Progenitor cell of endocrine pancreas (in vitro differentiated cells): ENCODE results near the gene PLAAT3. TPM values are rescaled to one million over a fixed set of nuclear protein-coding genes. Genes with fewer than 3 reads are reported as not detected.

Experiments used
- DNase-seq: peaks from one replicate; pipeline ENCODE4 v3.0.0; 2021; ENCODE audit warnings: low spot score; ENCODE audit not compliant: unreplicated experiment
- H3K27ac Mint-ChIP-seq: 2 replicates; pipeline ENCODE4 v1.8.0; 2021; ENCODE audit warnings: mild to moderate bottlenecking, moderate library complexity, mixed read lengths
- H3K27me3 Mint-ChIP-seq: 2 replicates; pipeline ENCODE4 v1.8.0; 2021; ENCODE audit warnings: mixed read lengths
- H3K36me3 Mint-ChIP-seq: 2 replicates; pipeline ENCODE4 v1.8.0; 2022; ENCODE audit warnings: mixed read lengths; ENCODE audit not compliant: insufficient read depth
- H3K4me1 Mint-ChIP-seq: 2 replicates; pipeline ENCODE4 v1.8.0; 2021; ENCODE audit warnings: low read depth, mixed read lengths
- H3K4me3 Mint-ChIP-seq: 2 replicates; pipeline ENCODE4 v1.8.0; 2021; ENCODE audit warnings: low read depth, mild to moderate bottlenecking, moderate library complexity, mixed read lengths
- H3K9me3 Mint-ChIP-seq: 2 replicates; pipeline ENCODE4 v1.8.0; 2021; ENCODE audit warnings: low read depth, mixed read lengths
- total RNA-seq: library from RNA; stranded (reverse); gene quantifications from 2 replicates; pipeline ENCODE4 v1.2.1, GENCODE V29; 2021
- TF ChIP-seq, protein P1 (sequence below): fragments of 200-600 bp; sonication (generic); IDR thresholded peaks from one replicate; pipeline ENCODE4 v1.5.0; 2021; ENCODE audit warnings: antibody characterized with exemption, mild to moderate bottlenecking; ENCODE audit not compliant: unreplicated experiment

The PLAAT3 gene
- total RNA-seq, 1 donor from 2014 or later, result 46.3 TPM

DNA sequence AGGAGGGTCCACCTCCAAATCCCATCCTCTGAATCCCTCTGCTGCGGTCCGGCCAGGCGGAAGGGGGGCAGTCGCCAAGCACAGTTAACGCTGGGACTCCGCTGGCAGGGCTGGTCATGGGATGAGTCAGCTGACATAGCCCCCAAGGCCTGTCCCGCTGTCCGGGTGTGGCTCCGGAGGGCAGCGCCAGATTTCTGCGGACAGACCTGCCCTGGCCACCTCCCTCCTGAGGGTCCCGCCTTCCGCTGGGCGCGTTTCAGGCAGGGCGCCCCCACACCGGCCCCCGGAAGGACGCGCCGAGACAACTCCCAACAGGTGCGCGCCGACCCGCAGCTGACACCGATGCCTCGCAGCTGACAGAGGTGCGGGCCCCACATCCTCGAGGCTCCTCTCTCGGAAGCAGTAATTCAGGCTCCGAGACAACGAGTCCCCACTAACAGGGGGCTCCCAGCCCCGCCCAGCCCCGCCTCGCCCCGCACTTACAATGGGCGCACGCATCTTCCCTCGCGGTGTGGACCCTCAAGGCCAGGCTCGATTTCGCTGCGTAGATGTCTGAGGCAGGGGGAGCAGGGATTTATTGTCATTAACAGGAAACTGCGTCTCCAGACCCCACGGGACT lies 607 bp downstream of the PLAAT3 start:
- Mint-ChIP-seq H3K27ac (peak overlapping the region; percentile 5), H3K36me3 (no peaks in the 10 kb centered on the region), H3K27me3 (no peaks in the 10 kb centered on the region), H3K9me3 (no peaks in the 10 kb centered on the region), H3K4me3 (peak overlapping the region; percentile 82), H3K4me1 (peaks cover 23% of the 10 kb centered on the region)
- TF ChIP-seq, protein P1, sequence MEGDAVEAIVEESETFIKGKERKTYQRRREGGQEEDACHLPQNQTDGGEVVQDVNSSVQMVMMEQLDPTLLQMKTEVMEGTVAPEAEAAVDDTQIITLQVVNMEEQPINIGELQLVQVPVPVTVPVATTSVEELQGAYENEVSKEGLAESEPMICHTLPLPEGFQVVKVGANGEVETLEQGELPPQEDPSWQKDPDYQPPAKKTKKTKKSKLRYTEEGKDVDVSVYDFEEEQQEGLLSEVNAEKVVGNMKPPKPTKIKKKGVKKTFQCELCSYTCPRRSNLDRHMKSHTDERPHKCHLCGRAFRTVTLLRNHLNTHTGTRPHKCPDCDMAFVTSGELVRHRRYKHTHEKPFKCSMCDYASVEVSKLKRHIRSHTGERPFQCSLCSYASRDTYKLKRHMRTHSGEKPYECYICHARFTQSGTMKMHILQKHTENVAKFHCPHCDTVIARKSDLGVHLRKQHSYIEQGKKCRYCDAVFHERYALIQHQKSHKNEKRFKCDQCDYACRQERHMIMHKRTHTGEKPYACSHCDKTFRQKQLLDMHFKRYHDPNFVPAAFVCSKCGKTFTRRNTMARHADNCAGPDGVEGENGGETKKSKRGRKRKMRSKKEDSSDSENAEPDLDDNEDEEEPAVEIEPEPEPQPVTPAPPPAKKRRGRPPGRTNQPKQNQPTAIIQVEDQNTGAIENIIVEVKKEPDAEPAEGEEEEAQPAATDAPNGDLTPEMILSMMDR, result no peak
- no peak for DNase-seq

DNA sequence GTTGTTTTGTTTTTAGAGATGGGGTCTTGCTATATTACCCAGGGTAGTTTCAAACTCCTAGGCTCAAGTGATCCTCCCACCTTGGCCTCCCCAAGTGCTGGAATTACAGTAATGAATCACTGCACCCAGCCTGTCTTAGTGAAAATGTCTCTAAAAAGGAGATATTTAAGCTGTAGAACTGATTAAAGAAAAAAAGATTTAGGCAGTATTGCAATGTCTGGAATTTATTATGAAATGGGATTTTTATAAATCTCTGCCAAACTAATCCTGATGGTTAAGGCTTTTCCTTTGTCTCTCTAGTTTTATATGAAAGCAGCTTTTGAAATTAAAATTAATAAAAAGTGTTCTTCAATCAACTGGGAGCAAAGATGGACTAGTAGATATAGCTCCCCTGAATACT lies 2.1 kb downstream of the PLAAT3 start:
- no peak for DNase-seq
- TF ChIP-seq, protein P1, result no peak
- no peaks in the 10 kb centered on the region for H3K36me3 Mint-ChIP-seq
- no peak overlapping the region for H3K27ac Mint-ChIP-seq
- H3K27me3 Mint-ChIP-seq, result no peaks in the 10 kb centered on the region
- H3K4me1 Mint-ChIP-seq, result peaks cover 19% of the 10 kb centered on the region
- H3K9me3 Mint-ChIP-seq, result no peaks in the 10 kb centered on the region
- H3K4me3 Mint-ChIP-seq, result peak overlapping the region; percentile 82

DNA sequence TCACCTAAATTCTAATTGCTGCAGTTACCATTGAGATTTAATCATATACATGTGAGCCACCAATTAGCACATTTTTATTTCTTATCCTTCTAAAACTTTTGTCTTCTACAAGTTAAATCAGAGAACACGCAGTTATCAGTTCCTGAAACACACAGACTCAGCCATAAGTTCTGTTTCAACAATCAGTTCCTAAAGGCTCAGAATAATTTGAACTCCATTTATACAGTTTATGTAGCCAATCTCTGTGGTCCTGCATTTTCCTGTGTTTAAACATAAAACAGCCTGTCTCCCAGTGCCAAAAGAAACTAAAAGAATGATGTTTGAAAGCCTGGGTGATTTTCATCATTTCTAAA lies 2.9 kb downstream of the PLAAT3 start:
- Mint-ChIP-seq H3K27me3 (no peaks in the 10 kb centered on the region), H3K4me1 (peaks cover 19% of the 10 kb centered on the region), H3K27ac (no peak overlapping the region), H3K4me3 (no peak overlapping the region), H3K36me3 (peaks cover 3% of the 10 kb centered on the region), H3K9me3 (no peaks in the 10 kb centered on the region)
- TF ChIP-seq, protein P1, result no peak
- no peak for DNase-seq

DNA sequence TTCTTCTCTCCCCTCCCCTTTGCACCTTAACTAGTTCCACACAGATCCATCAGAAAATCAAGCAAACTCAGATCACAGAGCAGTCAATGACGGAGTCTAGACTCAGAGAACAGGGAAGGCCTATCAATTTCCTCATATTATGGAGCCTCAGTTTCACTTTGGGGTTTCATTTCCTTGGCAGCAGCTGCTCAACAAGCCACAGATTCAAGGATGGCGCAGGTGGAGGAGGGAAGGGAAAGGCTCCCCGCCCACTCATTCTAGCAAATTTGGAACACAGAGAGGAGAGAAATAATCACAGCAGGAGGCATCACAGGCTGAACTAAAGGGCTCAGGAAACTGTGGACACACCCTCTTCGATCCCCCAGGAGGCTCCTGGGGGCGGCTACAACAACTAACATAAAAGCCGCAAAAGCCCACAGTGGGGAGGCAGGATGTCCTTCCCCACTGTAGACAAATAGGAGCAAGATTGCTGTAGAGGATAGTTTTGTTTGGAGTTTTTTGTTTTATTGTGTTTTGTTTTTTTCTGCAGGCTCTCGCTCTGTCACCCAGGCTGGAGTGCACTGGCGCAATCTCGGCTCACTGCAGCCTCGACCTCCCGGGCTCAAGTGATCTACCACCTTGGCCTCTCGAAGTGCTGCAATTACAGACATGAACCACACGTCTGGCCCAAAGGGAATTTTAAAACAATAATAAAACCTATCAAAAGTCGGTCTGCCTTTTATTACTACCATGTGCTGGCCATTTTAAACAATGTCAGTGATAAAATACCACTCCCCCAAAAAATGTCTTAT lies 3.4 kb downstream of the PLAAT3 start:
- TF ChIP-seq, protein P1, result no peak
- Mint-ChIP-seq H3K4me3 (no peak overlapping the region), H3K36me3 (peaks cover 4% of the 10 kb centered on the region), H3K27me3 (no peaks in the 10 kb centered on the region), H3K27ac (peak overlapping the region; percentile 70), H3K9me3 (no peaks in the 10 kb centered on the region), H3K4me1 (peaks cover 19% of the 10 kb centered on the region)
- DNase-seq, result no peak

DNA sequence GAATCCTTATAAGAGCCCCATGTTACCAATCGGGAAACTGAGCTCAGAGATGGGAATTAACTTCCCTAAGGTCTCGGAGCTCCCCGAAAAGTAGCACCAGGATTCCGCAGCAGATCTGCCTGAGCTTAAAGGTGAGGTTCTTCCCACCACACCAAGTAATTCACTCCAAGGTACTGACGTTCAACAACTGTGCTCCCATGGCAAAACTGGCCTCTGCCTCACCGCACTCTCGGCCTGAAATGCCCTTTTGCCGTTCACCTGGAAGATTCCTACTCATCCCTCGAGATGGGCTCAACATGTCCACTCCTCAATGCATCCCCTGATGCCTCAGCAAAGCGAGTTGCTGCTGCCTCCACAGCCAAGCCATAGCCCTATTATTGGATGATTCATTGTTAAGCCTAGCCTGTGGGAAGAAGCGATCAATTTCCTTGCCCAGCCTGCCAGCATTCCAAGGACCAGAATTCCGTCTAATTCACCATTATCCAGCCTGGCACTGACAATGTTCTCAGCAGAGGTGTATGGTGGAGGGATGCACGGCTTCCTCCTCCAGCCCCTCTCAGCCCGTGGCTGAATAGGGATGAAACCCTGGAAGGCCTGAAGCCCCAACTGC lies 4.2 kb downstream of the PLAAT3 start:
- Mint-ChIP-seq H3K27ac (peak overlapping the region; percentile 70), H3K4me3 (no peak overlapping the region), H3K9me3 (no peaks in the 10 kb centered on the region), H3K36me3 (peaks cover 4% of the 10 kb centered on the region), H3K4me1 (peaks cover 19% of the 10 kb centered on the region), H3K27me3 (no peaks in the 10 kb centered on the region)
- TF ChIP-seq, protein P1, result no peak
- no peak for DNase-seq
